HepG2 (cell line): ENCODE results near the gene KIF19. TPM values are rescaled to one million over a fixed set of nuclear protein-coding genes. Genes with fewer than 3 reads are reported as not detected.

Experiments used
- ASH2L ChIP-seq: fragments of 300-600, 200-600 bp; sonication (generic); IDR thresholded peaks from 2 replicates; pipeline ENCODE4 v1.7.0; 2017; ENCODE audit warnings: low read depth, mild to moderate bottlenecking, moderate library complexity, mixed read lengths, low read length; ENCODE audit not compliant: insufficient read length
- BORCS8-MEF2B ChIP-seq: sonication (generic); formaldehyde crosslinking; IDR thresholded peaks from 2 replicates; pipeline ENCODE4 v1.8.0; 2022; ENCODE audit warnings: mild to moderate bottlenecking, missing genetic modification reagents
- CBFB ChIP-seq: sonication (generic); formaldehyde crosslinking; IDR thresholded peaks from 2 replicates; pipeline ENCODE4 v1.4.0; 2020; ENCODE audit warnings: missing genetic modification reagents
- CBX1 ChIP-seq: IDR thresholded peaks from one replicate; pipeline ENCODE4 v1.6.1; 2016; ENCODE audit warnings: antibody characterized with exemption, low read depth
- CSRNP2 ChIP-seq: sonication (generic); formaldehyde crosslinking; conservative IDR thresholded peaks from 2 replicates; pipeline ENCODE4 v1.8.0; 2022; ENCODE audit warnings: low read depth, missing genetic modification reagents
- JARID2 ChIP-seq: sonication (generic); formaldehyde crosslinking; IDR thresholded peaks from 2 replicates; pipeline ENCODE4 v1.8.1; 2023; ENCODE audit warnings: missing genetic modification reagents, inconsistent platforms; ENCODE audit not compliant: insufficient replicate concordance
- NCOR1 ChIP-seq: fragments of 200-600 bp; sonication (generic); IDR thresholded peaks from 2 replicates; pipeline ENCODE4 v1.7.0; 2017; ENCODE audit warnings: antibody characterized with exemption, low read length, borderline replicate concordance
- PLSCR1 ChIP-seq: sonication (generic); formaldehyde crosslinking; IDR thresholded peaks from 2 replicates; pipeline ENCODE4 v1.5.0; 2020; ENCODE audit warnings: missing genetic modification reagents, mild to moderate bottlenecking, borderline replicate concordance
- RXRA ChIP-seq: sonication (generic); formaldehyde crosslinking; IDR thresholded peaks from 2 replicates; pipeline ENCODE4 v1.5.1; 2020; ENCODE audit warnings: missing genetic modification reagents
- SPEN ChIP-seq: sonication (generic); formaldehyde crosslinking; IDR thresholded peaks from 2 replicates; pipeline ENCODE4 v1.5.1; 2020; ENCODE audit warnings: low read depth, mild to moderate bottlenecking, missing genetic modification reagents
- TCF12 ChIP-seq, 2 experiments: fragments of 450-650 bp in 1 of 2; sonication (generic) in 1 of 2; formaldehyde crosslinking in 1 of 2; IDR thresholded peaks; 2 replicates each; pipeline versions ENCODE4 v1.6.1 to v1.8.0; 2017 to 2022; ENCODE audit warnings: antibody characterized with exemption in 1 of 2, mild to moderate bottlenecking in 1 of 2, missing genetic modification reagents in 1 of 2, moderate library complexity in 1 of 2
- WIZ ChIP-seq: sonication (generic); formaldehyde crosslinking; IDR thresholded peaks from 2 replicates; pipeline ENCODE4 v1.5.1; 2020; ENCODE audit warnings: mild to moderate bottlenecking, missing genetic modification reagents
- ZBTB38 ChIP-seq: sonication (generic); formaldehyde crosslinking; IDR thresholded peaks from 2 replicates; pipeline ENCODE4 v1.5.1; 2020; ENCODE audit warnings: mild to moderate bottlenecking, missing genetic modification reagents
- ZMAT3 ChIP-seq: sonication (generic); formaldehyde crosslinking; conservative IDR thresholded peaks from 2 replicates; pipeline ENCODE4 v1.7.0; 2021; ENCODE audit warnings: missing genetic modification reagents
- ZMYM3 ChIP-seq: sonication (generic); formaldehyde crosslinking; IDR thresholded peaks from 2 replicates; pipeline ENCODE4 v1.5.1; 2020; ENCODE audit warnings: mild to moderate bottlenecking, missing genetic modification reagents
- ZNF180 ChIP-seq: sonication (generic); formaldehyde crosslinking; IDR thresholded peaks from 2 replicates; pipeline ENCODE4 v1.4.0; 2020; ENCODE audit warnings: low read depth, missing genetic modification reagents, borderline replicate concordance
- ZNF414 ChIP-seq: sonication (generic); formaldehyde crosslinking; IDR thresholded peaks from 2 replicates; pipeline ENCODE4 v1.5.0; 2020; ENCODE audit warnings: missing genetic modification reagents
- ZNF451 ChIP-seq: sonication (generic); formaldehyde crosslinking; IDR thresholded peaks from 2 replicates; pipeline ENCODE4 v1.5.0; 2020; ENCODE audit warnings: mild to moderate bottlenecking, missing genetic modification reagents
- ZNF780A ChIP-seq: sonication (generic); formaldehyde crosslinking; IDR thresholded peaks from 2 replicates; pipeline ENCODE4 v1.8.0; 2022; ENCODE audit warnings: mild to moderate bottlenecking, missing genetic modification reagents, moderate library complexity
- ZNF788 ChIP-seq: sonication (generic); formaldehyde crosslinking; IDR thresholded peaks from 2 replicates; pipeline ENCODE4 v1.5.0; 2020; ENCODE audit warnings: mild to moderate bottlenecking, missing genetic modification reagents, borderline replicate concordance
- polyA plus RNA-seq, 8 experiments: library from polyadenylated mRNA; depleted of rRNA in 3 of 8; stranded (reverse) in 7 of 8; unstranded in 1 of 8; fragments of >200 nt; fragmentation: Illumina TruSeq in 4 of 8; extraction: Trizol in 4 of 8; gene quantifications; 2 replicates each; pipeline versions ENCODE4 v1.2.1 to v1.2.3, GENCODE V29; 2011 to 2016; ENCODE audit warnings: low read depth in 4 of 8, missing spikeins in 1 of 8, mixed read lengths in 1 of 8; ENCODE audit not compliant: insufficient read depth in 1 of 8
- total RNA-seq, 5 experiments: library from RNA; depleted of rRNA; stranded (reverse); fragments of >200 nt; fragmentation: Illumina TruSeq; extraction: Trizol; gene quantifications; 2 replicates each; pipeline ENCODE4 v1.2.3, GENCODE V29; 2016; ENCODE audit warnings: low read depth in 1 of 5
- TF ChIP-seq, protein P1 (sequence below): IDR thresholded peaks from 2 replicates; pipeline ENCODE4 v1.6.1; 2016; ENCODE audit warnings: low read depth, control low read depth
- TF ChIP-seq, protein P2 (sequence below): sonication (generic); formaldehyde crosslinking; IDR thresholded peaks from 2 replicates; pipeline ENCODE4 v1.9.0; 2021; ENCODE audit warnings: missing genetic modification reagents, borderline replicate concordance

The KIF19 gene
- total and polyA plus RNA-seq, 2 of the 13 experiments (the other 11 are each of a cell fraction or from before 2014, with no cell fraction given) = not detected

DNA sequence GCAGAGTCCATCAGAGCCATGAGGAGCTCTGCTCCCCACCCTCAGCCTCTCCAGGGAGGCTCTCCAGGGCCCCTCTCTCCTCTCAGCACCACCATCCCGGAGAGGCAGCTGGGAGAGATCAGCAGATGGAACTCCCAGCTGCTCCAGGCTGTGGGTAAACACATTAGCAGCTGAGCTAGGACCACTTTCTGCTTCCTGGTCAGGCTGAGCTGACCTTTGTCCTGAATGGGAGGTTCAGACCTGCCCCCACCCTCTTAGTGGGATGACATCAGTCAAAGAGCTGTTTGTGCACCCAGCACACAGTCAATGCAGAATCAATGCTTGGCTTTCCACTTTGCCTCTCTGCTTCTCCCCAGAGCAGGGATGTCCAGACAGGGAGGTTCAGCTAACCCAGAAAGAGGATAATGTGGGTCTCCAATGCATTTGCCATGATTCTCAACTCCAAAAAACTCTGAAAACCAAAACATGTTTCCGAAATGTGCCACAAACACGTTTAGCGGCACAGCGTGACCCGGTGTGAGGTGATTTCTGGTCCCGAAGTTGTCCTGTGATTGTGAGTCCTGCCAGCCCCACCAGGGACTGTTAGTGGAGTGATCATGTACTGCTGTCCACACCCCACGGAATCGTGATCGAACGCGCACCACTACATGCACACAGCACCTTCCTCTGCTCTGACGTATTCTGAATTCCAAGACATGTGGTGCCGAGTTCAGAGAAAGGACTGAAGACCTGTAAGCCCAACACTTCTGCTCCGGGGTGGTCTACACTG, 48.0 kb downstream of the KIF19 start (continued):
- TF ChIP-seq, protein P1, sequence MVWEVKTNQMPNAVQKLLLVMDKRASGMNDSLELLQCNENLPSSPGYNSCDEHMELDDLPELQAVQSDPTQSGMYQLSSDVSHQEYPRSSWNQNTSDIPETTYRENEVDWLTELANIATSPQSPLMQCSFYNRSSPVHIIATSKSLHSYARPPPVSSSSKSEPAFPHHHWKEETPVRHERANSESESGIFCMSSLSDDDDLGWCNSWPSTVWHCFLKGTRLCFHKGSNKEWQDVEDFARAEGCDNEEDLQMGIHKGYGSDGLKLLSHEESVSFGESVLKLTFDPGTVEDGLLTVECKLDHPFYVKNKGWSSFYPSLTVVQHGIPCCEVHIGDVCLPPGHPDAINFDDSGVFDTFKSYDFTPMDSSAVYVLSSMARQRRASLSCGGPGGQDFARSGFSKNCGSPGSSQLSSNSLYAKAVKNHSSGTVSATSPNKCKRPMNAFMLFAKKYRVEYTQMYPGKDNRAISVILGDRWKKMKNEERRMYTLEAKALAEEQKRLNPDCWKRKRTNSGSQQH = 0 out of 2 replicates have a peak, but pooled peaks have one; percentile 44
- no peak for TF ChIP-seq TCF12 (IDR thresholded peaks at IDR 0.05)
- TF ChIP-seq TCF12 (CRISPR knock-in tag; IDR thresholded peaks at IDR 0.05) = peak; percentile 35; the same call in 1 of the 2 replicates
- peak; percentile 93 for TF ChIP-seq ZNF414 (CRISPR knock-in tag)
- TF ChIP-seq CBX1 = peak; percentile 78
- peak; percentile 70 for TF ChIP-seq SPEN (CRISPR knock-in tag)
- TF ChIP-seq CSRNP2 (CRISPR knock-in tag) = no peak
- TF ChIP-seq, protein P2, sequence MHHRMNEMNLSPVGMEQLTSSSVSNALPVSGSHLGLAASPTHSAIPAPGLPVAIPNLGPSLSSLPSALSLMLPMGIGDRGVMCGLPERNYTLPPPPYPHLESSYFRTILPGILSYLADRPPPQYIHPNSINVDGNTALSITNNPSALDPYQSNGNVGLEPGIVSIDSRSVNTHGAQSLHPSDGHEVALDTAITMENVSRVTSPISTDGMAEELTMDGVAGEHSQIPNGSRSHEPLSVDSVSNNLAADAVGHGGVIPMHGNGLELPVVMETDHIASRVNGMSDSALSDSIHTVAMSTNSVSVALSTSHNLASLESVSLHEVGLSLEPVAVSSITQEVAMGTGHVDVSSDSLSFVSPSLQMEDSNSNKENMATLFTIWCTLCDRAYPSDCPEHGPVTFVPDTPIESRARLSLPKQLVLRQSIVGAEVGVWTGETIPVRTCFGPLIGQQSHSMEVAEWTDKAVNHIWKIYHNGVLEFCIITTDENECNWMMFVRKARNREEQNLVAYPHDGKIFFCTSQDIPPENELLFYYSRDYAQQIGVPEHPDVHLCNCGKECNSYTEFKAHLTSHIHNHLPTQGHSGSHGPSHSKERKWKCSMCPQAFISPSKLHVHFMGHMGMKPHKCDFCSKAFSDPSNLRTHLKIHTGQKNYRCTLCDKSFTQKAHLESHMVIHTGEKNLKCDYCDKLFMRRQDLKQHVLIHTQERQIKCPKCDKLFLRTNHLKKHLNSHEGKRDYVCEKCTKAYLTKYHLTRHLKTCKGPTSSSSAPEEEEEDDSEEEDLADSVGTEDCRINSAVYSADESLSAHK (CRISPR knock-in tag) = no peak
- peak; percentile 84; the same call in 1 of the 2 replicates for TF ChIP-seq ZNF788 (CRISPR knock-in tag)
- peak; percentile 87 for TF ChIP-seq ZMYM3 (CRISPR knock-in tag)
- peak; percentile 68; the same call in 1 of the 2 replicates for TF ChIP-seq ZBTB38 (CRISPR knock-in tag)
- TF ChIP-seq WIZ = no peak
- TF ChIP-seq CBFB (CRISPR knock-in tag) = 0 out of 2 replicates have a peak, but pooled peaks have one; percentile 24
- TF ChIP-seq ZMAT3 (CRISPR knock-in tag) = no peak
- TF ChIP-seq JARID2 (CRISPR knock-in tag) = peak; percentile 29
- no peak for TF ChIP-seq PLSCR1 (CRISPR knock-in tag)
- no peak for TF ChIP-seq ZNF180 (CRISPR knock-in tag)
- TF ChIP-seq ZNF451 = no peak; the same call in 1 of the 2 replicates
- peak; percentile 54; the same call in 1 of the 2 replicates for TF ChIP-seq NCOR1
- no peak for TF ChIP-seq ZNF780A (CRISPR knock-in tag)
- peak; percentile 27; the same call in 1 of the 2 replicates for TF ChIP-seq BORCS8-MEF2B (CRISPR knock-in tag)
- peak; percentile 98 for TF ChIP-seq RXRA
- TF ChIP-seq ASH2L = no peak
